Measurements from ENCODE around the gene LUC7L3.
"Not testable (repeated sequence)": the region's sequence is repeated elsewhere in the genome, so short reads cannot be mapped to it uniquely, and the experiment has no call there.

Gene LUC7L3, protein sequence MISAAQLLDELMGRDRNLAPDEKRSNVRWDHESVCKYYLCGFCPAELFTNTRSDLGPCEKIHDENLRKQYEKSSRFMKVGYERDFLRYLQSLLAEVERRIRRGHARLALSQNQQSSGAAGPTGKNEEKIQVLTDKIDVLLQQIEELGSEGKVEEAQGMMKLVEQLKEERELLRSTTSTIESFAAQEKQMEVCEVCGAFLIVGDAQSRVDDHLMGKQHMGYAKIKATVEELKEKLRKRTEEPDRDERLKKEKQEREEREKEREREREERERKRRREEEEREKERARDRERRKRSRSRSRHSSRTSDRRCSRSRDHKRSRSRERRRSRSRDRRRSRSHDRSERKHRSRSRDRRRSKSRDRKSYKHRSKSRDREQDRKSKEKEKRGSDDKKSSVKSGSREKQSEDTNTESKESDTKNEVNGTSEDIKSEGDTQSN

GRCh38 chr17:50719144-50719923 lies at the start of gene LUC7L3:
LUC7L3 (plus strand) TSS chr17:50719603; CDS start chr17:50719733, 130 bp downstream.
- peak; percentile 91 for DNase-seq (ENCODE audit: low read depth)

DNA sequence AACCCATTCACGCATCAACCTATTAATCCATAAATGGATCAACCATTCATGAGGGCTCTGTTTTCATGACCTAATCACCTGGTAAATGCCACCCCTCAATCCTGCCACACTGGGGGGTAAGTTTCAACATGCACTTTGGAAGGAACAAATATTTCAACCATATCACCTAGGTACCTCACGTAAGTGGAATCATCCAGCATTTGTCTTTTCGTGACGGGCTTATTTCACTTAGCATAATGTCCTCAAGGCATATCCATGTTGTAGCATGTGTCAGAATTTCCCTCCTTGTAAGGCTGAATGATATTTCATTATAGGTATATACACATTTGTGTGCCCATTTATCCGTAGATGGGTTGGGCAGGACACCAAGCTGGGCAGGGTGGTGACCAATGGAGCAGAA lies 47.3 kb upstream of the LUC7L3 start:
- DNase-seq (ENCODE audit: low read depth) = no peak

DNA sequence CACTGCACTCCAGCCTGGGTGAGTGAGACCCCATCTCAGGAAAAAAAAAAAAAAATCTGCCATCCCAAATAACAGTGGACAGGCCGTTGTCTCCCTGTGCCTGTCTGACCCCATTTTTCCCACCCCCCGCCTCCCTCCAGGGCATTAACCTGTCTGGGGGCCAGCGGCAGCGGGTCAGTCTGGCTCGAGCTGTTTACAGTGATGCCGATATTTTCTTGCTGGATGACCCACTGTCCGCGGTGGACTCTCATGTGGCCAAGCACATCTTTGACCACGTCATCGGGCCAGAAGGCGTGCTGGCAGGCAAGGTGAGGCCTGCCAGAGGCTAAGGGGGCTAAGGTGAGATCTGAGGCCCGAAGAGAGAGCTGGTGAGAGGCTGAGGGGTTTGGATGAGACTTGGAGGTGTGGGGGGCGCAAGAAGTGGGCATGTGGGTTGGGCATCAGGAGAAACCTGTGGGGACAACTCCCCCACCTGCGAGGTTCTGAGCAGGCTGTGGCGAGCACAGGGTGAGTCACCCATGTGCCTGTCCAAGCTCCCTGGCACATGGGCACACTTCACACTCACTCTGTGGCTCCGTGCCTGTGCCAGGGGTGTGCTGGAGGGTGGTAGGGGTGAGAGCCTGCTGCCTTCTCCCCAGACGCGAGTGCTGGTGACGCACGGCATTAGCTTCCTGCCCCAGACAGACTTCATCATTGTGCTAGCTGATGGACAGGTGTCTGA lies 46.4 kb upstream of the LUC7L3 start:
- no peak for DNase-seq (ENCODE audit: low read depth)

DNA sequence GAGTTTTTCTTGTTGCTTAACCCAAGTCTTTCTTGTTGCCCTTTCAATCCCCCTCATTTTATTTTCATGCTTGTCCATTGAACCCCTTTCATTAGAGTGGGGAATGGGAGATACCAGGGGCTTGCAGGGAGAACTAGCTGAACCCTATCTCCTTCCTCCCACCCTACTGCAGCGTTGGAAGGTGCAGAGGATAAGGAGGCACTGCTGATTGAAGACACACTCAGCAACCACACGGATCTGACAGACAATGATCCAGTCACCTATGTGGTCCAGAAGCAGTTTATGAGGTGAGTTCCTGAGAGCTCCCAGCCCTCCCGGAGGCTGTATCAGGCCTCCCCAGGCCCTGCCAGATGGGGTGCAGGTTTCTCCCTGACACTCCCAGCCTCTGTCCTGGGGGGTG lies 44.2 kb upstream of the LUC7L3 start:
- no peak for DNase-seq (ENCODE audit: low read depth)

DNA sequence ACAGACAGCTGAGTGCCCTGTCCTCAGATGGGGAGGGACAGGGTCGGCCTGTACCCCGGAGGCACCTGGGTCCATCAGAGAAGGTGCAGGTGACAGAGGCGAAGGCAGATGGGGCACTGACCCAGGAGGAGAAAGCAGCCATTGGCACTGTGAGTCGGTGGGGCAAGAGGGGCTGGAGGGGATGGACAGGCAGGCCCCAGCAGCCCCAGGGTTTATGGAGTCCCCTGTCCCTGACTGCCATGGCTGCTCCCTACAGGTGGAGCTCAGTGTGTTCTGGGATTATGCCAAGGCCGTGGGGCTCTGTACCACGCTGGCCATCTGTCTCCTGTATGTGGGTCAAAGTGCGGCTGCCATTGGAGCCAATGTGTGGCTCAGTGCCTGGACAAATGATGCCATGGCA lies 43.8 kb upstream of the LUC7L3 start:
- DNase-seq (ENCODE audit: low read depth) = no peak

- no peak for DNase-seq (ENCODE audit: low read depth)
Observed at GRCh38 chr17:50676065-50676975, 43.1 kb upstream of the LUC7L3 start.

DNA sequence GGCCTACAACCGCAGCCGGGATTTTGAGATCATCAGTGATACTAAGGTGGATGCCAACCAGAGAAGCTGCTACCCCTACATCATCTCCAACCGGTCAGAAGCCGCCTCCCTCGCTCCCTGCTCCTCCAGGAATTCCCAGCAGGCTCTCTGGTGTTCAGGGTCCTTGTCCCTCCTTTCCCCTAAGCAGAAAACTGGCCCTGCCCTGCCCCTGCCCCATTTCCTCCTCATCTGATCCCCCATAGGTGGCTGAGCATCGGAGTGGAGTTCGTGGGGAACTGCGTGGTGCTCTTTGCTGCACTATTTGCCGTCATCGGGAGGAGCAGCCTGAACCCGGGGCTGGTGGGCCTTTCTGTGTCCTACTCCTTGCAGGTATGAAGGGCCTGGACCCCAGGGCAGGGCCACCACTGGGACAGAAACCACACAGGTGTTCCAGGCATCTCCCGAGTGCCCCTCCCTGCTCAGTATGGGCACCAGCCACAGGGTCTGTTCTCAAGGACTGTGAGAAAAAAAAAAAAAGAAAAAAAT lies 41.5 kb upstream of the LUC7L3 start:
- DNase-seq (ENCODE audit: low read depth) = no peak

DNA sequence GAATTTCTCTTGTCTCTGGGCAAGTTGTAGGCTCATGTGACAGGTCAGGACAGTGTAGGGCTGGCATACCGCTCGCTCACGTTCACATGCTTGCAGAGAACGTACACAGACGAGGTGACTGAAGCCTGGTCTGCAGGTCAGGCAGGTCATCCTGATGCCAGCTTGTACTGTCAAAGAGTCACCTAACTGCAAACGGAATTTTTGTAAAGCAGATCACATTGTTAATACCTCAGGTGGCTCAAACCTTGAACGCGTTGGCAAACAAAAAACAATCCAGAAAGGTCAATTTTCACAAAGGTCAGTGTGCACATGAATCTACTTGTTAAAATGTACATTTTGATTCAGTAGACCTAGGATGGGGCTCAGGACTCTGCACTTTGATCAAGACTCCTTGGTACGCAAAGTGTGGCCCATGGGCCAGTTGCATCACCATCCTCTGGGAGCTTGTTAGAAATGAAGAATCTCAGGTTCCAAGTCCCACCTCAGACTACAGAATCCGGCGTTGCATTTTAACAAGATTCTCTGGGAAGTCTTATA lies 40.3 kb upstream of the LUC7L3 start:
- DNase-seq (ENCODE audit: low read depth) = no peak

DNA sequence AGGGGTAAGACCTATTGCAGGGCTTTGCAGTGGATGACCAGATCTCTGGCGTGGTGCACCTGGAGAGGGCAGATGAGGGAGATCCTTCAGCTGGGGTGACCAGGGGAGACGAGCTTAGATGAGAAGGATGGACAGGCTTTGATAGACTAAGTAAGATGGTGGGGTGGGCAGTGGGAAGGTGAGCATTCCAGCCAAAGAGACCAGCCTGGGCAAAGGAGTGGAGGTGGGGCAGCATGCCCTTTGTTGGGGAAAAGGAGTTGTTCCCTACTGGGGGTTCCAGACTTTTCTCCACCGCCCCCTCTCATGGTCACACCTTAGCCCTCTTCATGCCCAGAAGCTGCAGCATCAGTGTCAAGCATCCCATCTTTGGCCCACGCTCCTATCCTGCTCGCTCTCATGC lies 39.3 kb upstream of the LUC7L3 start:
- no peak for DNase-seq (ENCODE audit: low read depth)

- not testable (repeated sequence) for DNase-seq (ENCODE audit: low read depth)
Observed at GRCh38 chr17:50680543-50681262, 38.7 kb upstream of the LUC7L3 start.

DNA sequence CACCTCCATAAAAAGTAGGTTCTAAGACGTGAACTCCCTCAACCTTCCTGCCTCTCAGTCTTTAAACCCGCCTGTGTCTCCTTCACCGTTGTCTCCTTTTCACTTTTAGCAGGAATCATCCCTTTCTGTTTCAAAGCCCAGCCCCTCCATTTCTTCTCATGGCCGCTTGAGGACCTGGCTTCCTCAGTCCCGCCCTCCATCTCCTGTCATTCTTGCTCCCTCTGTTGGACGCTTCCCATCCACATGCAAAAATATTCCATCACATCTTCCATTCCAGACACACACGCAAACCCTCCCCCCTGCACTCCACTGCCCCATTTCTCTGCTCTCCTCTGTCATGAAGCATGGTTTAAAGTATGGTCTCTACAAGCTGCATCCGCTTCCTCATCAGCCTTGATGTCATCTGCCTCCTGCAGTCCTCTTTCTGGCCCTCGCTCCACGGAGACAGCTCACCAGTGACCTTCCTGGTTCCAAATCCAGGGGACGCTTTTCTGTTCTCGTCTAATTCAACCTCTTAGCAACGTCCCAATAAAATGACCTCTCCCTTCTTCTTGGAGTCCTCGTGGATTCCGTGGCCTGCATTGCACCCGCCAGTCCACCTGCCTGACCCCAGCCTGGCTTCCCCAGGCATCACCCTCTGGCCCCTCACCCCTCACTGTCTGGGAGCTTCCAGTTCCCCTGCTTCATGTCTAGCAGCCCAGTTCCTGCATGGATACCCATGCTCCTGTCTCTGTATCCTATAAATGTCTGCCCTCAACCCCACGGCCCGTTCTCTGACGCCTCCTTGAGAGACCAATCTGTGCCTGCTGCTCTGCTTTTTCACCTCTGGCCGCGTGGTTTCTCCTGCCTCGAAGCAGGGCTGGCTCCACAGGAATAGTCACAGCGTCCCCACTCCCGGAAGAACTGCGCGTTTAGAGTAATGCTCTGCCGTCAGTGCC lies 37.9 kb upstream of the LUC7L3 start:
- DNase-seq (ENCODE audit: low read depth) = no peak

- DNase-seq (ENCODE audit: low read depth) = no peak
Observed at GRCh38 chr17:50682441-50682840, 37.0 kb upstream of the LUC7L3 start.

GRCh38 chr17:50682938-50683337 lies 36.5 kb upstream of the LUC7L3 start:
- DNase-seq (ENCODE audit: low read depth) = no peak

DNA sequence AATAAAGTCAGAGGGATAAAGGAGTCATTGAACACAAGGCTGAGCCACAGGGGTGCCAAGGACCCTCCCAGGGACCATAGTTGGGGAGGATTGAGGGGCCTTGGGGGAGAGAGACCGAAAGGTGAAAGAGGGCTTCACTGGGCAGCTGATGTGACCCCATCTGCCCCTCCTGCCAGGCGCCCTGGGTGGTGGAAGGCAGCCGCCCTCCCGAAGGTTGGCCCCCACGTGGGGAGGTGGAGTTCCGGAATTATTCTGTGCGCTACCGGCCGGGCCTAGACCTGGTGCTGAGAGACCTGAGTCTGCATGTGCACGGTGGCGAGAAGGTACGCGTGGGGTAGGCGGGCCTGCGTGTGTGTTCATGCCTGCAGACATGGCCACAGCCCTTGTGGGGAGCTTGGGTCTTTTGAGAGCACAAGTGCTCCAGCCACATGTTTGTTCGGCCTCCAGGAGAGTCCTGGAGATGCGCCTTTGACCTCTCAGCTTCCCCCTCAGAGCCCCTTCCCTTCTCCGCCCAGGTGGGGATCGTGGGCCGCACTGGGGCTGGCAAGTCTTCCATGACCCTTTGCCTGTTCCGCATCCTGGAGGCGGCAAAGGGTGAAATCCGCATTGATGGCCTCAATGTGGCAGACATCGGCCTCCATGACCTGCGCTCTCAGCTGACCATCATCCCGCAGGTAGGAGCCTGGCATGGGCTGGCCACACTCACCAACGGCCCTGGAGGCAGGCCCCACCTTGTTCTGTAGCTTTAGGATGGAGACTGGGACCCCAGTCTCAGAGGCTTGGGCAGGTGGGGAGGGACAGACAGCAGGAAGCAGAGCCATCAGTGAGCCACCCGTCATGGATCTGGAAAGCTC lies 35.7 kb upstream of the LUC7L3 start:
- no peak for DNase-seq (ENCODE audit: low read depth)

- DNase-seq (ENCODE audit: low read depth) = no peak
Observed at GRCh38 chr17:50684288-50684611, 35.2 kb upstream of the LUC7L3 start.

DNA sequence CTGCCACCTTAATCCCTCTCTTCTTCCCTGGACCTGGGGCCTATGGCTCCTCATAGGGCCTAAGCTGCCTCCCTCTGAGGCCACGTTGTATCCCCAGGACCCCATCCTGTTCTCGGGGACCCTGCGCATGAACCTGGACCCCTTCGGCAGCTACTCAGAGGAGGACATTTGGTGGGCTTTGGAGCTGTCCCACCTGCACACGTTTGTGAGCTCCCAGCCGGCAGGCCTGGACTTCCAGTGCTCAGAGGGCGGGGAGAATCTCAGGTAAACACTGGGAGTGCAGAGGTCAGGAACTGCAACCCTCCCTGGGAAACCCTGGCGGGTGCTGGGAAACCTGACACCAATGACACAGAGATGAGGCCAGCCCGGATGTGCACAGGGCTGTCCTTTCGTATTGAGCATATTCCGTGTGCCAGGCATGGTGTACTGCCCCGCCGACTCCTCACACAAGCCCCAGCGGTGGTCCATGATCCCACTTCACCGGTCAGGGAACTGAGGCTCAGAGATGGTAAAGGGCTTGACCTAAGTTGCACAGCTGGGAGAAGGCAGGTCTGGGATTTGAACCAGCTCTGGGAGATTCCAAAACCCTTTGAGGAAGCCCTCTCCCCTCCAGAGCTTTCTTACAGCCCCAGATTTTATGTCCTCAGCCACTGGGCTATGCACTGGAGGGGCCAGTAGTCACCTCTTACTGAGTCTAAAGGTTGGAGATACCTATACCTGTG lies 34.6 kb upstream of the LUC7L3 start:
- no peak for DNase-seq (ENCODE audit: low read depth)

DNA sequence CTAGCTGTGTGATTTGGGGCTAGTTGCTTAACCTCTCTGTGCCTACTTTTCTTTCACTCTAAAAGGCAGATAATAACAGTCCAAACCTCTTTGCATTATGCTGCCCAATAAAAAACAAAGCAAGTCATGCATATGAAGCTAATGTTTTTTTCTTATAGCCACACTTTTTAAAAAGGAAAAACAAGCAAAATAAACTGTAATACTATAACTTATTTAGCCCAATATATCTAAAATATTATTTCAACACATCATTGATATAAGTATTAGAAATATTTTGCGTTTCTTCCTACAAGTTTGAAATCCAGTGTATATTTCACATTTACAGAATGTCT lies 34.1 kb upstream of the LUC7L3 start:
- DNase-seq (ENCODE audit: low read depth) = no peak

Measured in activated T-cell treated with anti-CD3 and anti-CD28 coated beads for 24 hours (primary cell).